ENCODE measurements around the gene HCRTR1.

HCRTR1 gene

DNA sequence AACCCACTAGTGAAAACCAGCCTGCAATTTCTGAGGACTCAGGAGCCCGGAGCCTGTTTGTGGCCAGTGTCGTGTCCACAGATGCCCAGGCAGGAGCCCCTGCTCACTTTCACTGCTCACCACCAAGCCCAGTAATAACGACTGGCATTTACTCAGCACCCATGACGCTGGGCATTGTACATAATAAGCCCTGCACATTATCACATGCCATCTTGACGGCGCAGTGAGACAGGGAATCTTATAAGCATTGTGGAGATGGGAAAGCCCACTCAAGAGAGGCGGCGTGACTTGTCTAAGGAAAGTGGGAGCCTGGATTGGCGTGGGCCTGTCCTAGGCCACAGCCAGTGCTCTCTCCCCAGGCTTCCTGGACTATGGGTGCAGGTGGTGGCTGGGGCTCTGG is 55.9 kb downstream of the HCRTR1 start:
- no peak for DNase-seq (ENCODE audit: low spot score)

DNA sequence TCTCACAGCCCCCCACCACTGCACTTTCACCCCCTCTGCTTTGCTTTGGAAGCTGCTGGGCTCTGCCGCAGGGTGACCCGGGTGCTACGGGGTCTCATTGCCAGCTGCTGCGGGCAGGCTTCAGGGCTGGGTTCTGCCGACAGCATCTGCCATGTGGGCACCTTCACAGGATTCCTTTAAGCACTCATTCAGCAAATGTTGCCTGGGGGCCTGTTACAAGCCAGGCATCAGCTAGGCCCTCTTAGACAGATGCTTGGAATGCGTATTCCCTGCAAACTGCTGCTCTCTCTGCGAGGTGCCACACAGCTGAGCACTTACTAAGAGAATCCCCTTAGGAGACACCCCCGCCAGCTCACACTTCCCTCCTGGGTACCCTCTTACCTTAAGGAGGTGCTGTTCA is 57.1 kb downstream of the HCRTR1 start:
- no peak for DNase-seq (ENCODE audit: low spot score)
- TF ChIP-seq, protein P1, sequence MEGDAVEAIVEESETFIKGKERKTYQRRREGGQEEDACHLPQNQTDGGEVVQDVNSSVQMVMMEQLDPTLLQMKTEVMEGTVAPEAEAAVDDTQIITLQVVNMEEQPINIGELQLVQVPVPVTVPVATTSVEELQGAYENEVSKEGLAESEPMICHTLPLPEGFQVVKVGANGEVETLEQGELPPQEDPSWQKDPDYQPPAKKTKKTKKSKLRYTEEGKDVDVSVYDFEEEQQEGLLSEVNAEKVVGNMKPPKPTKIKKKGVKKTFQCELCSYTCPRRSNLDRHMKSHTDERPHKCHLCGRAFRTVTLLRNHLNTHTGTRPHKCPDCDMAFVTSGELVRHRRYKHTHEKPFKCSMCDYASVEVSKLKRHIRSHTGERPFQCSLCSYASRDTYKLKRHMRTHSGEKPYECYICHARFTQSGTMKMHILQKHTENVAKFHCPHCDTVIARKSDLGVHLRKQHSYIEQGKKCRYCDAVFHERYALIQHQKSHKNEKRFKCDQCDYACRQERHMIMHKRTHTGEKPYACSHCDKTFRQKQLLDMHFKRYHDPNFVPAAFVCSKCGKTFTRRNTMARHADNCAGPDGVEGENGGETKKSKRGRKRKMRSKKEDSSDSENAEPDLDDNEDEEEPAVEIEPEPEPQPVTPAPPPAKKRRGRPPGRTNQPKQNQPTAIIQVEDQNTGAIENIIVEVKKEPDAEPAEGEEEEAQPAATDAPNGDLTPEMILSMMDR (IDR thresholded peaks at IDR 0.05; ENCODE audit: extremely low read depth, missing control alignments), result no peak

More for the DNA sequence above, 55.9 kb downstream of the HCRTR1 start:
- TF ChIP-seq, protein P1 (IDR thresholded peaks at IDR 0.05; ENCODE audit: extremely low read depth, missing control alignments), result no peak

DNA sequence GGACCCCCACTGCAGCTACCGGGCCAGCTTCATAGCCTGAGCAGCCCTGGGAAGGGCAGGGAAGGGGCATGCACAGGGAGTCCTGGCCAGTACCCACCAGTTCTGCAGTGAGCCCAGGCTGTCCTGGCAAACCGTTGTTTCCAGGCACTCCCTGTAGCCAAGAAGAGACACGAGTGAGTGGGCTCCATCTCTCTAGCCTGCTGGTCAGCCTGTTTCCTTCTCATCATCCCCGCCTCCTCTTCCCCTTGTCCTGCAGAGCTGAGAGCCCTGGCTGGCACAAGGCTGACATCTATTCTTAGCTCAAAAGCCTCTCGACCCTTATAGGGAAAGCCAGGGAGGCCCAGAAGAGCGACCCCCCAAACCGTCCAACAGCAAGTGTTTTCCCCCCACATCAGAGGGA is 57.7 kb downstream of the HCRTR1 start:
- TF ChIP-seq, protein P1 (IDR thresholded peaks at IDR 0.05; ENCODE audit: extremely low read depth, missing control alignments), result no peak
- no peak for DNase-seq (ENCODE audit: low spot score)

DNA sequence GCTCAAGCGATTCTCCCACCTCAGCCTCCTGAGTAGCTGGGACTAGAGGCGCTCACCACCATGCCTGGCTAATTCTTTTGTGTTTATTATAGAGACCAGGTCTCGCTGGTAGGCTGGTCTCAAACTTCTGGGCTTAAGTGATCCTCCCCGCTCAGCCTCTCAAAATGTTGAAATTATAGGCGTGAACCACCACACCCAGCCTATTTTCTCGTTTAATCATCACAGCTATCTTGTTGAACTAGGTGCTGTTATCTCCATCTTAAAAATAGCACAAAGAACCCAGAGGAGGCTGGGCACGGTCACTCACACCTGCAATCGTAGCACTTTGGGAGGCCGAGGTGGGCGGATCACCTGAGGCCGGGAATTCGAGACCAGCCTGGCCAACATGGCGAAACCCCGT is 58.3 kb downstream of the HCRTR1 start:
- TF ChIP-seq, protein P1 (IDR thresholded peaks at IDR 0.05; ENCODE audit: extremely low read depth, missing control alignments), result no peak
- no peak for DNase-seq (ENCODE audit: low spot score)

Data from GM20000 (cell line).